CD14-positive monocyte (primary cell): ENCODE data around the gene CAPNS2. TPM values are rescaled to one million over a fixed set of nuclear protein-coding genes. Genes with fewer than 3 reads are reported as not detected.

ENCODE experiments used
- DNase-seq, 3 donors: peaks; one replicate each; pipeline ENCODE4 v3.0.0-alpha.2; 2011 to 2022
- H2AFZ ChIP-seq: 2 replicates; pipeline ENCODE4 v1.6.0; 2012; ENCODE audit warnings: mild to moderate bottlenecking, low read depth, low read length, inconsistent platforms; ENCODE audit not compliant: insufficient read depth, poor library complexity, severe bottlenecking
- H3K27ac ChIP-seq, 2 donors: 1 replicate in 1 of 2; 2 replicates in 1 of 2; pipeline ENCODE4 v1.5.1; 2012 to 2013; ENCODE audit warnings: low read length in 2 of 2, control low read depth in 1 of 2, inconsistent platforms in 1 of 2, low read depth in 1 of 2, mild to moderate bottlenecking in 1 of 2
- H3K27me3 ChIP-seq, 2 donors: one replicate each; pipeline versions ENCODE4 v1.6.0 to v1.6.1; 2011 to 2013; ENCODE audit warnings: low read length in 2 of 2; ENCODE audit not compliant: control insufficient read depth in 2 of 2, insufficient read depth in 2 of 2
- H3K36me3 ChIP-seq, 2 donors: replicated peaks in 1 of 2; 1 replicate in 1 of 2; 2 replicates in 1 of 2; pipeline versions ENCODE4 v1.5.1 to v1.6.1; 2012 to 2013; ENCODE audit warnings: low read length in 2 of 2, control low read depth in 1 of 2, inconsistent platforms in 1 of 2, mild to moderate bottlenecking in 1 of 2; ENCODE audit not compliant: insufficient read depth in 2 of 2, control insufficient read depth in 1 of 2
- H3K4me1 ChIP-seq, 2 donors: 1 replicate in 1 of 2; 2 replicates in 1 of 2; pipeline versions ENCODE4 v1.5.1 to v1.6.1; 2012 to 2013; ENCODE audit warnings: low read length in 2 of 2, control low read depth in 1 of 2, inconsistent platforms in 1 of 2, mild to moderate bottlenecking in 1 of 2, moderate library complexity in 1 of 2; ENCODE audit not compliant: insufficient read depth in 2 of 2, control insufficient read depth in 1 of 2
- H3K4me2 ChIP-seq: replicated peaks from 2 replicates; pipeline ENCODE3; 2012; ENCODE audit warnings: low read length, moderate library complexity, mild to moderate bottlenecking; ENCODE audit not compliant: poor library complexity, severe bottlenecking; ENCODE audit errors: extremely low read depth
- H3K4me3 ChIP-seq, 3 experiments: fragments of 200-600 bp in 1 of 3; sonication (generic) in 1 of 3; replicated peaks in 1 of 3; 1 replicate in 2 of 3; 2 replicates in 1 of 3; pipeline ENCODE4 v1.5.1; 2011 to 2013; ENCODE audit warnings: low read length in 3 of 3, mild to moderate bottlenecking in 3 of 3, control low read depth in 2 of 3, low read depth in 2 of 3, inconsistent platforms in 1 of 3, moderate library complexity in 1 of 3
- H3K79me2 ChIP-seq: 2 replicates; pipeline ENCODE4 v1.6.0; 2012; ENCODE audit warnings: mild to moderate bottlenecking, control low read depth, inconsistent platforms, low read length, moderate library complexity; ENCODE audit not compliant: insufficient read depth
- H3K9ac ChIP-seq: 2 replicates; pipeline ENCODE4 v1.6.0; 2017; ENCODE audit warnings: low read length, mild to moderate bottlenecking; ENCODE audit not compliant: insufficient read depth, poor library complexity, severe bottlenecking
- H3K9me3 ChIP-seq, 2 donors: replicated peaks in 1 of 2; 1 replicate in 1 of 2; 2 replicates in 1 of 2; pipeline versions ENCODE4 v1.5.1 to v1.6.1; 2012 to 2013; ENCODE audit warnings: low read length in 2 of 2, control low read depth in 1 of 2; ENCODE audit not compliant: control insufficient read depth in 1 of 2, insufficient read depth in 1 of 2
- H4K20me1 ChIP-seq: 2 replicates; pipeline ENCODE4 v1.6.0; 2012; ENCODE audit warnings: mild to moderate bottlenecking, low read length, control low read depth, moderate library complexity; ENCODE audit not compliant: insufficient read depth
- H3K27ac Mint-ChIP-seq, 7 donors: one replicate each; pipeline ENCODE4 v1.8.0; 2020; ENCODE audit warnings: mild to moderate bottlenecking in 7 of 7, mixed read lengths in 7 of 7, moderate library complexity in 6 of 7, inconsistent platforms in 2 of 7
- H3K27me3 Mint-ChIP-seq, 3 donors: one replicate each; pipeline ENCODE4 v1.8.0; 2021 to 2022; ENCODE audit warnings: low read depth in 3 of 3, mild to moderate bottlenecking in 3 of 3, mixed read lengths in 3 of 3, moderate library complexity in 3 of 3, inconsistent platforms in 1 of 3
- H3K36me3 Mint-ChIP-seq, 2 donors: one replicate each; pipeline ENCODE4 v1.8.0; 2020; ENCODE audit warnings: mixed read lengths in 2 of 2, inconsistent platforms in 1 of 2, mild to moderate bottlenecking in 1 of 2
- H3K4me1 Mint-ChIP-seq: one replicate; pipeline ENCODE4 v1.8.0; 2020; ENCODE audit warnings: mild to moderate bottlenecking, mixed read lengths
- H3K4me3 Mint-ChIP-seq, 2 donors: one replicate each; pipeline ENCODE4 v1.8.0; 2020; ENCODE audit warnings: mild to moderate bottlenecking in 2 of 2, mixed read lengths in 2 of 2, moderate library complexity in 1 of 2
- H3K9me3 Mint-ChIP-seq, 7 donors: one replicate each; pipeline ENCODE4 v1.8.0; 2020 to 2022; ENCODE audit warnings: mixed read lengths in 7 of 7, mild to moderate bottlenecking in 6 of 7, moderate library complexity in 6 of 7, inconsistent platforms in 2 of 7
- CTCF ChIP-seq: fragments of 200-600 bp; IDR thresholded peaks from one replicate; pipeline ENCODE4 v1.8.0; 2022; ENCODE audit warnings: antibody characterized with exemption, mild to moderate bottlenecking
- WGBS: methylation state at CpG from one replicate; pipeline ENCODE4 v1.1.5; 2013; ENCODE audit warnings: missing lambda C conversion rate; ENCODE audit not compliant: insufficient coverage; 5-methylcytosine and 5-hydroxymethylcytosine counted together
- intact Hi-C, 2 donors: fragments of 100-400 bp; cut with micrococcal nuclease; formaldehyde crosslinking; loops; one replicate each; pipeline versions ENCODE4 v1.15.0 to v1.15.1; 2023
- polyA plus RNA-seq, 3 donors: library from polyadenylated mRNA; depleted of rRNA in 1 of 3; unstranded in 2 of 3; stranded (reverse) in 1 of 3; fragments of 300-500 nt in 2 of 3; fragments of >200 nt in 1 of 3; fragmentation: Illumina TruSeq in 2 of 3; gene quantifications; 1 replicate in 2 of 3; 2 replicates in 1 of 3; pipeline ENCODE4 v1.2.3, GENCODE V29; 2012 to 2021

The CAPNS2 gene
- polyA plus RNA-seq, 3 donors = 0.17 to 0.35 TPM; not detected in 1

GRCh38 chr16:55585631-55586030 lies 19.1 kb downstream of the CAPNS2 start:
- H3K36me3 ChIP-seq = peaks cover 27 to 51% of the 10 kb centered on the region in 2 donors
- no peaks in the 10 kb centered on the region for H3K27me3 Mint-ChIP-seq
- H3K4me1 ChIP-seq = no peaks in the 10 kb centered on the region
- no peak overlapping the region for H3K27ac Mint-ChIP-seq
- WGBS = no CpG with 5 or more reads among the region's 2 CpGs
- H3K79me2 ChIP-seq = no peaks in the 10 kb centered on the region
- TF ChIP-seq CTCF = no peak
- H3K4me3 Mint-ChIP-seq = no peak overlapping the region
- H3K4me3 ChIP-seq = no peak overlapping the region
- H2AFZ ChIP-seq = no peak overlapping the region
- intact Hi-C loops = no loop called here
- H3K9ac ChIP-seq = no peak overlapping the region
- peaks cover 7% of the 10 kb centered on the region for H3K4me1 Mint-ChIP-seq
- no peak overlapping the region for H3K4me2 ChIP-seq
- H3K27me3 ChIP-seq = no peaks in the 10 kb centered on the region
- H3K36me3 Mint-ChIP-seq = peaks cover 24 to 36% of the 10 kb centered on the region in 2 donors
- DNase-seq = no peak
- peaks cover 3 to 4% of the 10 kb centered on the region in 2 donors for H3K9me3 ChIP-seq
- H4K20me1 ChIP-seq = no peaks in the 10 kb centered on the region
- H3K9me3 Mint-ChIP-seq = peaks cover 0 to 5% (median 4%) of the 10 kb centered on the region in 7 donors
- H3K27ac ChIP-seq = no peak overlapping the region

GRCh38 chr16:55588799-55589198 lies 22.3 kb downstream of the CAPNS2 start:
- intact Hi-C loops = no loop called here
- peaks cover 7% of the 10 kb centered on the region for H3K4me1 Mint-ChIP-seq
- Histone ChIP-seq H3K4me2 (no peak overlapping the region), H4K20me1 (no peaks in the 10 kb centered on the region), H3K4me3 (no peak overlapping the region), H3K9ac (no peak overlapping the region), H3K36me3 (peaks cover 2 to 19% of the 10 kb centered on the region in 2 donors), H3K9me3 (peaks cover 3 to 4% of the 10 kb centered on the region in 2 donors), H2AFZ (no peak overlapping the region), H3K27ac (no peak overlapping the region), H3K4me1 (no peaks in the 10 kb centered on the region), H3K79me2 (no peaks in the 10 kb centered on the region), H3K27me3 (no peaks in the 10 kb centered on the region)
- no peak for DNase-seq
- no peak overlapping the region for H3K4me3 Mint-ChIP-seq
- peak overlapping the region in 1 of 7 donors; percentile 2 for H3K27ac Mint-ChIP-seq
- no peak for TF ChIP-seq CTCF
- peaks cover 9 to 16% of the 10 kb centered on the region in 2 donors for H3K36me3 Mint-ChIP-seq
- peaks cover 0 to 5% (median 4%) of the 10 kb centered on the region in 7 donors for H3K9me3 Mint-ChIP-seq
- WGBS = no CpG with 5 or more reads among the region's 6 CpGs
- no peaks in the 10 kb centered on the region for H3K27me3 Mint-ChIP-seq
